Thyroid gland (tissue), 4 donors: Measurements from ENCODE around the gene CPPED1.

ENCODE experiments used
- POLR2A ChIP-seq, 2 donors: fragments of 450-650 bp; IDR thresholded peaks; one replicate each; pipeline ENCODE4 v1.6.1; 2017; ENCODE audit warnings: antibody characterized with exemption in 2 of 2, mild to moderate bottlenecking in 2 of 2, moderate library complexity in 1 of 2
- TF ChIP-seq, protein P1 (sequence below), 6 experiments: fragments of 200-600 bp in 3 of 6; fragments of 450-650 bp in 3 of 6; sonication (generic) in 3 of 6; IDR thresholded peaks; one replicate each; pipeline ENCODE4 v1.5.1; 2016 to 2019; ENCODE audit warnings: antibody characterized with exemption in 6 of 6, mild to moderate bottlenecking in 2 of 6, inconsistent platforms in 1 of 6, moderate library complexity in 1 of 6

DNA sequence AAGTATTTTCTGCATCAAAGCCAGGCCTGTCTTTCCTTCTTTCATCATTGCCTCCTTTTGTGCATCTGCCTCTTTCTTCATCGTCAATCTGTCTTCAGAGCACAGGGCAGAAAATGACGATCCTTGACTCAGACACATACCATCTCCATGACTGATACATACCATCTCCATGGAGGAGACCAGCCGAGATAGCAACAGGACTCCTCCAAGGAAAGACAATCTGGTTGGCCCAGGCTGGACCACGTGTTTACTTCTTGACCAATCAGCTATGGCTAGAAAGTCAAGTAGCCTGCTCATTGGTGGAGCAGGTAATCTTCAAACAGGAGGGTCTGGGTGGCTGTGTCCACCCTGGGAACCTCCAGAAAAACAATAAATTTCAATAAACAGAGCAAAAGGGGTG lies 164.6 kb downstream of the CPPED1 start:
- TF ChIP-seq, protein P1, sequence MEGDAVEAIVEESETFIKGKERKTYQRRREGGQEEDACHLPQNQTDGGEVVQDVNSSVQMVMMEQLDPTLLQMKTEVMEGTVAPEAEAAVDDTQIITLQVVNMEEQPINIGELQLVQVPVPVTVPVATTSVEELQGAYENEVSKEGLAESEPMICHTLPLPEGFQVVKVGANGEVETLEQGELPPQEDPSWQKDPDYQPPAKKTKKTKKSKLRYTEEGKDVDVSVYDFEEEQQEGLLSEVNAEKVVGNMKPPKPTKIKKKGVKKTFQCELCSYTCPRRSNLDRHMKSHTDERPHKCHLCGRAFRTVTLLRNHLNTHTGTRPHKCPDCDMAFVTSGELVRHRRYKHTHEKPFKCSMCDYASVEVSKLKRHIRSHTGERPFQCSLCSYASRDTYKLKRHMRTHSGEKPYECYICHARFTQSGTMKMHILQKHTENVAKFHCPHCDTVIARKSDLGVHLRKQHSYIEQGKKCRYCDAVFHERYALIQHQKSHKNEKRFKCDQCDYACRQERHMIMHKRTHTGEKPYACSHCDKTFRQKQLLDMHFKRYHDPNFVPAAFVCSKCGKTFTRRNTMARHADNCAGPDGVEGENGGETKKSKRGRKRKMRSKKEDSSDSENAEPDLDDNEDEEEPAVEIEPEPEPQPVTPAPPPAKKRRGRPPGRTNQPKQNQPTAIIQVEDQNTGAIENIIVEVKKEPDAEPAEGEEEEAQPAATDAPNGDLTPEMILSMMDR (IDR thresholded peaks at IDR 0.05) = no peak
- TF ChIP-seq POLR2A (IDR thresholded peaks at IDR 0.05) = no peak
